Kidney epithelial cell (primary cell): ENCODE results near the gene ZNF615. TPM values are rescaled to one million over a fixed set of nuclear protein-coding genes. Genes with fewer than 3 reads are reported as not detected.
"Not testable (repeated sequence)": the region's sequence is repeated elsewhere in the genome, so short reads cannot be mapped to it uniquely, and the experiment has no call there.

ENCODE experiments used
- DNase-seq: peaks from one replicate; pipeline ENCODE4 v3.0.0-alpha.2; 2010; ENCODE audit warnings: low read depth
- H3K27me3 ChIP-seq: 2 replicates; pipeline ENCODE4 v1.6.0; 2011; ENCODE audit warnings: low read length; ENCODE audit not compliant: control insufficient read depth, insufficient read depth
- H3K36me3 ChIP-seq: 2 replicates; pipeline ENCODE4 v1.5.1; 2011; ENCODE audit warnings: low read length; ENCODE audit not compliant: control insufficient read depth, insufficient read depth
- H3K4me3 ChIP-seq: 2 replicates; pipeline ENCODE4 v1.5.1; 2011; ENCODE audit warnings: low read depth, mild to moderate bottlenecking, control low read depth, low read length
- total RNA-seq: library from RNA; depleted of rRNA; stranded (reverse); fragments of >200 nt; gene quantifications from 2 replicates; pipeline ENCODE4 v1.2.3, GENCODE V29; 2015
- TF ChIP-seq, protein P1 (sequence below): IDR thresholded peaks from 2 replicates; pipeline ENCODE4 v1.5.1; 2011; ENCODE audit warnings: mild to moderate bottlenecking, moderate library complexity, low read length, control low read depth, inconsistent platforms; ENCODE audit not compliant: insufficient read depth, poor library complexity, severe bottlenecking

ZNF615 gene
- total RNA-seq, 1 donor from 2014 or later: 13.1 TPM

DNA sequence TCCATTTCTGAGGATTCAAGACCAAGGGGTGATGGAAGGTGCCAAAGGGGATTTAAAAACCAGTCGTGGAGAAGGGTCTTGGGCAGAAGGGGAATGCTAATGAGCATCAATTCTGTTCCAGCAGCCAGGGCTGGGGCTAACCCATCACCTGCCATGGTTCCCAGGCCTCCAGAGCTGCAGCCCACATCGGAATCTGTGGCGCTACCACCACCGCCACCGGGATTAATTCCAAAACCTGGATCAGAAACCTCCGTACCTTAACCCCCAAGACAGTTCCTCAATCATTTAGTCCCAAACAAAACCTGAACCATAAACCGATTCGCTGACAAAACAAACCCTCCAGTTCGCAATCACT, 583 bp downstream of the ZNF615 start:
- no peak for DNase-seq
- Histone ChIP-seq H3K4me3 (peak overlapping the region; percentile 91), H3K36me3 (no peaks in the 10 kb centered on the region), H3K27me3 (no peaks in the 10 kb centered on the region)
- TF ChIP-seq, protein P1, sequence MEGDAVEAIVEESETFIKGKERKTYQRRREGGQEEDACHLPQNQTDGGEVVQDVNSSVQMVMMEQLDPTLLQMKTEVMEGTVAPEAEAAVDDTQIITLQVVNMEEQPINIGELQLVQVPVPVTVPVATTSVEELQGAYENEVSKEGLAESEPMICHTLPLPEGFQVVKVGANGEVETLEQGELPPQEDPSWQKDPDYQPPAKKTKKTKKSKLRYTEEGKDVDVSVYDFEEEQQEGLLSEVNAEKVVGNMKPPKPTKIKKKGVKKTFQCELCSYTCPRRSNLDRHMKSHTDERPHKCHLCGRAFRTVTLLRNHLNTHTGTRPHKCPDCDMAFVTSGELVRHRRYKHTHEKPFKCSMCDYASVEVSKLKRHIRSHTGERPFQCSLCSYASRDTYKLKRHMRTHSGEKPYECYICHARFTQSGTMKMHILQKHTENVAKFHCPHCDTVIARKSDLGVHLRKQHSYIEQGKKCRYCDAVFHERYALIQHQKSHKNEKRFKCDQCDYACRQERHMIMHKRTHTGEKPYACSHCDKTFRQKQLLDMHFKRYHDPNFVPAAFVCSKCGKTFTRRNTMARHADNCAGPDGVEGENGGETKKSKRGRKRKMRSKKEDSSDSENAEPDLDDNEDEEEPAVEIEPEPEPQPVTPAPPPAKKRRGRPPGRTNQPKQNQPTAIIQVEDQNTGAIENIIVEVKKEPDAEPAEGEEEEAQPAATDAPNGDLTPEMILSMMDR: no peak

GRCh38 chr19:51994048-51994644, 13.9 kb downstream of the ZNF615 start:
- TF ChIP-seq, protein P1: no peak
- Histone ChIP-seq H3K27me3 (no peaks in the 10 kb centered on the region), H3K36me3 (peaks cover 2% of the 10 kb centered on the region), H3K4me3 (no peak overlapping the region)
- DNase-seq: no peak

DNA sequence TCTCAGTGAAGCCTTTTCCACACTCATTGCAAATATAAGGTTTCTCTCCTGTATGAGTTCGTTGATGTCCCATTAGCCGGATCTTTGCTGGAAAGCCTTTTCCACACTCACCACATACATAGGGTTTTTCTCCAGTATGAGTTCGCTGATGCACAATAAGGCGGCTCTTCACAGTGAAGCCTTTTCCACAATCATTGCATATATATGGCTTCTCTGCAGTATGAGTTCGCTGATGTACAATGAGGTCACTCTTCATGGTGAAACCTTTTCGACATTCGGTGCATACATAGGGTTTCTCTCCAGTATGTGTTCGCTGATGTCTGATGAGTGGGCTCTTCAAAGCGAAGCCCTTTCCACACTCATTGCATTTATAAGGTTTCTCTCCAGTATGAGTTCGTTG, 14.6 kb downstream of the ZNF615 start:
- H3K4me3 ChIP-seq: no peak overlapping the region

DNA sequence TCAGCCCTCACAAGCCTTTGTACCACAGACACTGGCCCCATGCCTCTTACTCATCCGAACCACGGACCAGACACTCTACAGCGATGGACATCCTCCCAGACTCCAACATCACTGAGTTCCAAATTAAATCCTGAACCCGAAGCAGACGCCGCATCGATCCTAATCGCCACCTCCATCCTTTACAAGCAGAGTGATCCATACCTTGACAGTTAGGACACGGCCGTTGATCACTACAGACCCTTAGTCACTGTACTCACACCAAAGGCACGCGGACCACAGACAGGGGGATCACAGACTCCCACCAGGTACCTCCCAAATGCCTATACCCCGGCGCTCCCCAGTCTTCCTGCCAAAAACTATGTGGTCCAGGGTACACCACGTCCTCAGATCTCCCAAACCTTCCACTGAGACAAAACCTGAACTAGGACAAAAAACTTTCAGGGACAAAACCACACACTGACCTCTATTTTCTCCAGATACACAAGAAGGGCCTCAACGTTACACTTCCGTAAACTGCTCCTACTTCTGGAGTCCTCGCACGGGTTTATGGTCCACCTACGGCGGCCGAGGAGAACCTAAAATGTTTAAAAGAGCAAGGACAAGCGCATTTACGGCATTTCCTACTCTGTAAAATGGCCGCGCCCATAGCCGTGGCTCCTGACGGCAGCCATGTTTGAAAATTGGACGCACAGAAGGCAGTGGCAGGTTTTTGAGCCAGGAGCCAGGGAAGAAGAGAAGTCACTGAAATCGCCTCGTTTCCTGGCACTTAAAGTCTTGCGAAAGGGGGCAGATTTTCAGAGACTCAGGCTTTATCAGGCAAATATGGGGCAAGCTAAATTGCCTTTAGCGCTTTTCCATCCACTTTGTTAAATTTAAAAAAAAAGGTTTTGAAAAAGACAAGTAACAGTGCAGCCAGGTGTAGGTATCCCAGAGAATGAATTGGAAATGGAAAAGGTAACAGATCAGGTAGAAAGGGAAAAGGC, 21.4 kb downstream of the ZNF615 start, which contains the start of gene ZNF350:
Gene ZNF350, minus strand, starts transcription at position 532 of the 983 bp plus-strand sequence. CDS start 12,480 bp downstream, outside the sequence.
- TF ChIP-seq, protein P1: no peak
- Histone ChIP-seq H3K4me3 (peak within 1 kb of the TSS; percentile 81), H3K27me3 (no peaks in the 10 kb centered on the region), H3K36me3 (no peaks in the 10 kb centered on the region)
- peak; percentile 86 for DNase-seq

More for the DNA sequence above, 14.6 kb downstream of the ZNF615 start:
- H3K36me3 ChIP-seq: peaks cover 2% of the 10 kb centered on the region
- TF ChIP-seq, protein P1: no peak
- DNase-seq: no peak
- H3K27me3 ChIP-seq: no peaks in the 10 kb centered on the region

DNA sequence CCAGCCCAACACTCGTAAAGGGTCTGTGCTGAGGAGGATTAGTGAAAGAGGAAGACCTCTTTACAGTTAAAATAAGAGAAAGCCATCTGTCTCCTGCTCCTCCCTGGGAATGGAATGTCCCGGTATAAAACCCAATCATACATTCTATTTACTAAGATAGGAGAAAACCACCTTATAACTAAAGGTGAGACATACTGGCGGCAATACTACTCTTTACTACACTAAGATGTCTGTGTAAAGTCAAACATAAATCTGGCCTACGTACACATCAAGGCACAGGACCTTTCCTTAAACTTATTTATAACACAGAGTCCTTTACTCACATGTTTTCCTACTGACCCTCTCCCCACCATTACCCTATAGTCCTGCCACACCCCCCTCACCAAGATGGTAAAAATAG, 24.6 kb downstream of the ZNF615 start:
- DNase-seq: no peak
- Histone ChIP-seq H3K36me3 (no peaks in the 10 kb centered on the region), H3K4me3 (no peak overlapping the region), H3K27me3 (no peaks in the 10 kb centered on the region)
- TF ChIP-seq, protein P1: no peak

DNA sequence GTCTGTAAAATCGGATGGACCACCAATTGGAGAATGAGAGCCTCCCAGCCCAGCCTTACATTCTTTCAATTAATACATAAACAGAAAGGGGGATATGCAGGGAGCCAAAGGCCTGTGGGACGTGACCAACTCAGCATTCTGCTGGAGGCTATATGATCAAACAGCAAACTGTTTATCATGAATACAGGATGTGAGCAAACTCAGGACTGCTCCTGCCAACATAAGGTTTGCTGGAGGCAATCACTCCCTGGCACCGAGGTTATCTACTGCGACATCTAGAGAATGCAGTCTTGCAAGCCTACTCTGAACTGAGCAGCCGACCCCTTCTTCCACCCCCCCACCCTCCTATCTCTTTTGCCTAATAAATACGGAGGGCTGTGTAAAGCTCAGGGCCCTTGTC, 27.1 kb downstream of the ZNF615 start:
- H3K36me3 ChIP-seq, H3K27me3 ChIP-seq, DNase-seq: not testable (repeated sequence)

More for the DNA sequence above, 27.1 kb downstream of the ZNF615 start:
- not testable (repeated sequence) for H3K4me3 ChIP-seq
